IPS DF 6.9 (cell line): ENCODE results near the gene FBXO15.

Experiments
- DNase-seq: peaks from one replicate; pipeline ENCODE4 v3.0.0-alpha.2; 2013; ENCODE audit warnings: low read depth, low spot score
- H3K27ac ChIP-seq: one replicate; pipeline ENCODE4 v1.5.1; 2013; ENCODE audit warnings: low read length, control low read depth
- H3K27me3 ChIP-seq: 2 replicates; pipeline ENCODE4 v1.6.1; 2013; ENCODE audit warnings: mild to moderate bottlenecking, low read length; ENCODE audit not compliant: control insufficient read depth, insufficient read depth
- H3K36me3 ChIP-seq: 2 replicates; pipeline ENCODE4 v1.6.1; 2013; ENCODE audit warnings: low read length; ENCODE audit not compliant: control insufficient read depth, insufficient read depth
- H3K4me1 ChIP-seq: 2 replicates; pipeline ENCODE4 v1.6.1; 2013; ENCODE audit warnings: low read length; ENCODE audit not compliant: control insufficient read depth, insufficient read depth
- H3K4me3 ChIP-seq: 2 replicates; pipeline ENCODE4 v1.5.1; 2013; ENCODE audit warnings: mild to moderate bottlenecking, low read length
- H3K9me3 ChIP-seq: 2 replicates; pipeline ENCODE4 v1.6.1; 2013; ENCODE audit warnings: low read length, inconsistent platforms; ENCODE audit not compliant: control insufficient read depth, insufficient read depth
- WGBS: extraction: QIAGEN DNeasy Blood & Tissue Kit; methylation state at CpG from one replicate; pipeline ENCODE4 v1.1.7; 2013; ENCODE audit warnings: mixed read lengths, missing lambda C conversion rate; ENCODE audit not compliant: insufficient read length, insufficient coverage; 5-methylcytosine and 5-hydroxymethylcytosine counted together

The FBXO15 gene

DNA sequence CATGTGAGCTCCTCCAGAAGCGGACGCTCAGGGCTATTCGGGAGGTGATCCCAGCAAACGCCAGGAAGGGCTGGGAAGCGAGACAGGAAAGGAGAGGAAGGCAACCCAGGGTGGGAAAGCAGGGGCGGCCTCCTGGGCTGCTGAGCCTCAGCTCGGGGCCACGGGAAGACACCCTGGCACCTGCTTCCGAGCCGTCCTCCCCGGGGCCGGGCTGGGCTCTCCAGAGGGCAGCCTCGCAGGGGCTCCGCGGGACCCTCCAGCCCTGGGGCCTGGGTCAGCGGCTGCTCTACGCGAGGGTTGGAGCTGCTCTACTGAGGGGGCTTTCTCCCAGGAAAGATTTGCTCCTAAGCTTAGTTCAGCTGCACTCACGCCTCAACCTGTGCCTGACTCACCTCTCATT is 34.7 kb upstream of the FBXO15 start:
- Histone ChIP-seq H3K4me1 (no peaks in the 10 kb centered on the region; the same call in 1 of the 2 replicates), H3K27me3 (no peaks in the 10 kb centered on the region), H3K36me3 (no peaks in the 10 kb centered on the region), H3K27ac (no peak overlapping the region), H3K4me3 (no peak overlapping the region), H3K9me3 (no peaks in the 10 kb centered on the region)
- WGBS = no CpG with 5 or more reads among the region's 19 CpGs
- no peak for DNase-seq

DNA sequence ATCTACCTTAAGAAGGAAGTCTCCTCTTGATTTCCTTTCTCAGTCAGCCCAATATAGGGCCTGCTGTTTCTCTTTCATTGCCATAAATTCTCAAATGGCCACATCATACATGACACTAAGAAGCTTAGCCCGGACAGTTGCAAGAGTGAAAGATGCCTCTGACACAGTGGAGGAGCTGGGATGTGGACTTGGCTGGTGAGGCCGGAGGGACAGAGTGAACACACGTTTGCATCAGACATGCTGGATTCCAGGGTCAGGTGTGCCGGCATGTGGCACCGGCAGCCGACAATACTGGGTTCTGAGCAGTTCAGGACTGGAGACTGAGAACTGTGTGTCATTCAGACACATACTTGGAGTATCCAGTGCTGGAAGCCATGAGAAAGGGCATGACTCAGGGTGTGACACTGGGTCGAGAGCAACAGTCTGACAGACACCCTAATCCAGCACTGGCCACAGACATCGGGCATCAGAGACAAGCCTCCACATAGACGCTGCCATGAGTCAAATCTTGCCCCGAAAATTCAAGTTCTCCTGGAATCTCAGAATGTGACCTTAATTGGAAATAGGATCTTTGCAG is 32.1 kb upstream of the FBXO15 start:
- no CpG with 5 or more reads among the region's 10 CpGs for WGBS
- Histone ChIP-seq H3K4me1 (no peaks in the 10 kb centered on the region), H3K27me3 (no peaks in the 10 kb centered on the region), H3K27ac (no peak overlapping the region), H3K9me3 (no peaks in the 10 kb centered on the region), H3K4me3 (no peak overlapping the region), H3K36me3 (no peaks in the 10 kb centered on the region)
- no peak for DNase-seq

DNA sequence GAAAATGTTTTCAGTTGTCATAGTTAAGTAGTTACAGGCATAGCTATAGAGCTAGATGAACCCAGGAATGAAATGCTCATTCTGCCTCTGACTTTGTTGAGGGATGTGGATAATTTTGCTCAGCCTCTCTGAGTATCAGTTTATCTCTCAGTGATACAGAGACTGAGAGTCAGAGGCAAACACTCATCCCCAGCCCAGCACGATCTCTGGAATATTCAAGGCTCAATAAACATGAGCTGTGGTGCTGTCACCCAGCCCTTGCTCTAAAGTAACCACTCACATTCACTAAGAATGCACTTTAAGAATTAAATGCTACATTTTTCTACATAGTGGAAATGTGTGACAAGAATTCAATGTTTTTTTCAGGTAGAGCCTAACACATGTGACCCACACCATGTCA is 31.2 kb upstream of the FBXO15 start:
- no peak overlapping the region for H3K27ac ChIP-seq
- WGBS = no CpG with 5 or more reads among the region's 1 CpG
- no peaks in the 10 kb centered on the region for H3K9me3 ChIP-seq
- H3K36me3 ChIP-seq = no peaks in the 10 kb centered on the region
- H3K4me1 ChIP-seq = 0 out of 2 replicates have a peak, but pooled peaks cover 1% of the 10 kb centered on the region
- DNase-seq = no peak
- H3K4me3 ChIP-seq = no peak overlapping the region
- no peaks in the 10 kb centered on the region for H3K27me3 ChIP-seq

DNA sequence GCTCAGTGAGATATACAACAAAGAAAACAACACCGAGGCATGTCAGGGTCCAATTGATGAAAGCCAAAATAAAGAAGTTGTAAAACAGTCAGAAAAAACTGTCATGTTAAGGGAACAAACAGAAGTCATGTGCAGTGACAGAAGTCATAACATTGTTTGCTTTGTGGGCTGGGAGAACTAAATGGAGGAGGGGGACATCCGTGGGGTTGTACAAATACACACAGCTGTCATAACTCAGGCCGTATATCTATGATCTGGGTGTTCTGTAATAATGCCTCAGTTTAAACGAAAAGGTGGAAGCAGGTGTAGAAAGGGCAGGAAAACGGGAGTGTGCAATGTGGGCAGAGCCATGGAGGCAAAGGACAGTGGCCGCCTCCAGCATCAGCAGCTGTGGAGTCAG is 28.0 kb upstream of the FBXO15 start:
- no peaks in the 10 kb centered on the region for H3K27me3 ChIP-seq
- H3K36me3 ChIP-seq = no peaks in the 10 kb centered on the region
- 0 out of 2 replicates have a peak, but pooled peaks cover 1% of the 10 kb centered on the region for H3K4me1 ChIP-seq
- no peak overlapping the region for H3K27ac ChIP-seq
- DNase-seq = no peak
- WGBS = no CpG with 5 or more reads among the region's 6 CpGs
- no peak overlapping the region for H3K4me3 ChIP-seq
- H3K9me3 ChIP-seq = no peaks in the 10 kb centered on the region

DNA sequence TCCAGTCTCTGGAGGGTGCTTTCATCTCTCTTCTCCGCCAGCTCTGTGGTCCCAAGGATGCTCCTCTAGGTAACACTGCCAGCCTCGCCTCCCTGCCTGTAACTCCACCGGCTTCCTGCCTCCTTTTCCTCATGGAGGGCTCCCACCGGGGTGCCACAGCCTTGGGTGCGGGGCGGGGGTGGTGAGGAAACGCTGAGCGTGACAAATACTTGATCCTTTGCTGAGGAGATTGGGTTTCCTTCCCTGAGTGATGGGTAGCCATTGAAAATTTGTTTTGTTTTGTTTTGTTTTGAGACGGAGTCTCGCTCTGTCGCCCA is 25.8 kb upstream of the FBXO15 start:
- no peak for DNase-seq
- no peak overlapping the region for H3K4me3 ChIP-seq
- no peak overlapping the region for H3K27ac ChIP-seq
- no peaks in the 10 kb centered on the region for H3K36me3 ChIP-seq
- whole genome bisulfite sequencing = no CpG with 5 or more reads among the region's 11 CpGs
- no peaks in the 10 kb centered on the region for H3K27me3 ChIP-seq
- 0 out of 2 replicates have a peak, but pooled peaks cover 1% of the 10 kb centered on the region for H3K4me1 ChIP-seq
- no peaks in the 10 kb centered on the region for H3K9me3 ChIP-seq

DNA sequence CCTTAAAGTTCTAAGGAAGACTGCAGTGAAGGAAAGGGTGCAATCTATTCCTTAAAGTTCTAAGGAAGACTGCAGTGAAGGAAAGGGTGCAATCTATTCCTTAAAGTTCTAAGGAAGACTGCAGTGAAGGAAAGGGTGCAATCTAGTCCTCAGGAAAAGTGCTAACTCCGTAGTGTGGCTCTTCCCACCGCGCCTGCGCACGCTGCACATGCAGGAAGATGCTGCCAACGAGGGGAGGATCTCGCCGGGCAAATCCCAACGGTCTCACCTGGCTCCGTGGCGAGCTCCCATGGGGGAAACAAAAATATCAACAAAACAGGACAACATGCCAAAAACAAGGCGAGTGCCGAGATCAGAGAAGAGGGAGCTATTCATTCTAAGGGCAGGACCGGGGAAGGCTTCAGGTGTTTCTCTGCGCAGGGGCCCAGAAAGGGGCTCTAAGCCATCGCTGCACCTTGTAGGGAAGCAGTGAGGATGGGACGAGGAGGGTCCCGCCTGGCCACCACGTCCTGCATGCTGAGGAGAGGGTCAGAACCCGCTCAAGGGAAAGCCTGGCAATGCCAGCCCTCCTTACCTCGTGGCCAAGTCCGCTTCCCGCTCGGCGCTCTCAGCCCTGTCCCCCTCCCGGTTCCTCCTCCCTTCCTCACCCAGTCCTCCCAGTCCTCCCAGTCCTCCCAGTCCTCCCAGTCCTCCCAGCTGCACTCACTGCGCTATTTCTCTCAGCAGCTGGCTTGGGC is 25.2 kb upstream of the FBXO15 start:
- no peaks in the 10 kb centered on the region for H3K36me3 ChIP-seq
- no peaks in the 10 kb centered on the region for H3K27me3 ChIP-seq
- no peak overlapping the region for H3K4me3 ChIP-seq
- H3K4me1 ChIP-seq = 0 out of 2 replicates have a peak, but pooled peaks cover 1% of the 10 kb centered on the region
- no peaks in the 10 kb centered on the region for H3K9me3 ChIP-seq
- H3K27ac ChIP-seq = no peak overlapping the region
- no CpG with 5 or more reads among the region's 27 CpGs for WGBS
- no peak for DNase-seq

DNA sequence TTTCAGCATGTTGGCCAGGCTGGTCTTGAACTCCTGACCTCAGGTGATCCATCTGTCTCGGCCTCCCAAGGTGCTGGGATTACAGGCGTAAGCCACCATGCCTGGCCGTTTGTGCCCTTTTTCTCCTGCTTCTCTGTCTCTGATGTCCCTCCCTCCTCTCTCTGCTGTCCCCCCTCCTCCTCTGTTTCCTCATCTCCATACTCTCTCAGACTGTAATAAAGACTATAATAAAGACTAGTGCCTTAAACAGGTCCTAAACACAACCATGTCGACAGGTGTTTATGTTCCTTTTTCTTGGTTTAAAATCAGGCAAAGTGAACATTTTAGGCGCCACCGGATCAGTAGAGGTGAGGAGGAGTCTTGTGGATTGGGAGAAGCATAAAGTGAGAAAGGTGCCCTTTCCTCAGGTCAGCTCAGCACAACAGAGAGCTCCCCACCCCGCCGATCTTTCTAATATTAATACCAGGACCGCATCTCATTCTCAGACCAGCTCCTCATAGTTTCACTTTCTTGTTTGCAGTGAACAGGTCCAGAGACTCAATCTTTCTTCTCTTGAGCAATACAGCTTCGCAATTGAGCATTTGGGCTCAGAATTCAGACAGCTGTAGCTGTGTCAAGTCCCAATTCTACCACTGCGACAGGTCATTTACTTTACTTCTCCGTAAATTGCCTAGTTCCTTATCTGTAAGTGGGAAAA is 24.4 kb upstream of the FBXO15 start:
- 0 out of 2 replicates have a peak, but pooled peaks cover 1% of the 10 kb centered on the region for H3K4me1 ChIP-seq
- no peaks in the 10 kb centered on the region for H3K9me3 ChIP-seq
- H3K27me3 ChIP-seq = no peaks in the 10 kb centered on the region
- no CpG with 5 or more reads among the region's 12 CpGs for WGBS
- H3K27ac ChIP-seq = no peak overlapping the region
- H3K36me3 ChIP-seq = no peaks in the 10 kb centered on the region
- no peak overlapping the region for H3K4me3 ChIP-seq
- DNase-seq = no peak

DNA sequence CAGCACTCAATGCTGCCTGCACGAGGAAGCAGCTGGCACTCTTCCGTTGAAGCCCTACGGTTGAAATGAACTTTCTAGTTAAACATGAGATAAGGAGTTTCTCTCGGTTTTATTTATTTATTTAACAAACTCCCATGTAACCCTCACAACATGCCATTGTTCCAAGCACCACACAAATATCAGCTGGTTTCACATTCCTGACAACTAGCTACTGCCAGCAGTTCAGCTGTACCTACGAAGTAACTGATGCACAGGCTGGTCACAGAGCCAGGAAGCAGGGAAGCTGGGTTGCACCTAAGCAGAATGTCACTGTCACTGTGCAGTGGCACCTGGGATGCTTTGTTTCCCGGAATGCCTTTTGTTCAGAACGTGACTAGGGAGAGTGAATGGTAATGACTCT is 18.8 kb upstream of the FBXO15 start:
- H3K9me3 ChIP-seq = no peaks in the 10 kb centered on the region
- H3K27ac ChIP-seq = no peak overlapping the region
- H3K4me3 ChIP-seq = no peak overlapping the region
- no peak for DNase-seq
- no peaks in the 10 kb centered on the region for H3K27me3 ChIP-seq
- no CpG with 5 or more reads among the region's 7 CpGs for WGBS
- H3K36me3 ChIP-seq = no peaks in the 10 kb centered on the region
- H3K4me1 ChIP-seq = no peaks in the 10 kb centered on the region

DNA sequence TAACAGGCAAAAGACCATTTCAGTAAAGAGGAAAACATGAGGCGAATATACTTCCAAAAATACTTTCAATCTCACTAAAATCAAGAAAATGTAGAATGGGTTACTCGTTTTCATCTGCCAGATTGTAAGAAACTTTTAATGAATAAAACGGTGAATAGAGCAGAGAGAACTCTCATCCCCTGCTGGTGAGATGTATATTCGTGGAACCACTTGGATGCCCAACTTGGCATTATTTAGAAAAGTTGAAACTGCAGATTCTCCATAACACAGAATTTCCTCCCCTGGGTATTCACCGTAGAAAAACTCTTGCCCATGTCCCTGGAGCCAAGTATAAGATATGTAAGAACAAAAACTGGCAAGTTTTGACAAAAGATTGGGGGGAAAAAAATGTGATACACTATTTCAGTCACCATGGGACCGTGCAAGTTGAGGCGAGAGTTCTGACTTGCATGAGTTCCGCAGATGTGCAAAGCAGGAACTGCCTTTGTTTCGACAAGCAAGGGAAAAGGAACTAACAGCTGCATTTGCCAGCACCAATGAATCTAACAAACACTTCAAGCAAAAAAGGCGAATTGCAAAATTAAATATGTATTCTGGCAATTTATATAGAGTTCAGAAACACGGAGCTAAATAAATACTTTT is 15.5 kb upstream of the FBXO15 start:
- DNase-seq = no peak
- Histone ChIP-seq H3K9me3 (no peaks in the 10 kb centered on the region), H3K4me1 (no peaks in the 10 kb centered on the region), H3K27ac (no peak overlapping the region), H3K4me3 (no peak overlapping the region), H3K27me3 (no peaks in the 10 kb centered on the region), H3K36me3 (peaks cover 2% of the 10 kb centered on the region; the same call in 1 of the 2 replicates)
- WGBS = no CpG with 5 or more reads among the region's 11 CpGs

DNA sequence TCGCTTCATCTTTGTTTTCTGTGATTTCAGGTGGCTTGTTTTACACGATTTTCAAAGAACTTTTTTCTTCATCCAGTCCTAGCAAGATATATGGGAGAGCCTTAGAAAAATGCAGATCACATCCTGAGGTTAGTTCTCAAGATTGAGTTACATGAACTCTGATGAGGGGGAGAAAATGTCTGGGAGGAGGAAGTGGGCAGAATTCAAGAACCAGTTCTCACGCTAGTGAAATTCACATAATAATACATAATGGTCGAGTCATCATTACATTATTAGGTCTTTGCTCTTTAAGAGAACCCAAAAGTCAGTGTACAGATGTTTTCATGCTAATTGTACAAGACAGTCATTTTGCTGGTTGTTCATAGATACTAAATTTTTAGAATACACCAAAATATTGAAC is 7.6 kb upstream of the FBXO15 start:
- no CpG with 5 or more reads among the region's 4 CpGs for WGBS
- Histone ChIP-seq H3K4me3 (no peak overlapping the region), H3K27ac (no peak overlapping the region), H3K4me1 (no peaks in the 10 kb centered on the region), H3K9me3 (no peaks in the 10 kb centered on the region), H3K27me3 (no peaks in the 10 kb centered on the region), H3K36me3 (peaks cover 7% of the 10 kb centered on the region; the same call in 1 of the 2 replicates)
- DNase-seq = no peak
